ENCODE results near the gene RNF38.
"Not testable (repeated sequence)": the region's sequence is repeated elsewhere in the genome, so short reads cannot be mapped to it uniquely, and the experiment has no call there.

GRCh38 chr9:36294996-36295395 is 105.1 kb downstream of the RNF38 start:
- not testable (repeated sequence) for TF ChIP-seq CTCF (IDR thresholded peaks at IDR 0.05; ENCODE audit: extremely low read depth in 1 of 2, insufficient read depth in 1 of 2, low read depth in 1 of 2, low read length in 2 of 2); EZH2 (IDR thresholded peaks at IDR 0.05; ENCODE audit: borderline replicate concordance, low read depth, low read length, severe bottlenecking); POLR2AphosphoS5 (IDR thresholded peaks at IDR 0.05; ENCODE audit: insufficient read depth, low read depth, low read length)
